NCI-H510A (cell line): ENCODE measurements around the gene BAZ1B.
"Not testable (repeated sequence)": the region's sequence is repeated elsewhere in the genome, so short reads cannot be mapped to it uniquely, and the experiment has no call there.

Experiments
- DNase-seq: peaks from one replicate; lab custom pipeline; 2025; lab: John Stamatoyannopoulos, UW

The BAZ1B gene

GRCh38 chr7:73426016-73426415, 96.1 kb downstream of the BAZ1B start:
- DNase-seq = no peak

- no peak for DNase-seq
Measured at GRCh38 chr7:73425356-73425983, 96.6 kb downstream of the BAZ1B start.

- DNase-seq = no peak
Measured at GRCh38 chr7:73424489-73424885, 97.6 kb downstream of the BAZ1B start.

GRCh38 chr7:73423519-73424488, 98.3 kb downstream of the BAZ1B start:
- DNase-seq = no peak

GRCh38 chr7:73420610-73421009, 101.5 kb downstream of the BAZ1B start:
- not testable (repeated sequence) for DNase-seq

- DNase-seq = not testable (repeated sequence)
Measured at GRCh38 chr7:73420016-73420415, 102.1 kb downstream of the BAZ1B start.

- no peak for DNase-seq
Measured at GRCh38 chr7:73418113-73418703, 103.9 kb downstream of the BAZ1B start.

- not testable (repeated sequence) for DNase-seq
Measured at GRCh38 chr7:73410541-73411131, 111.5 kb downstream of the BAZ1B start.

- not testable (repeated sequence) for DNase-seq
Measured at GRCh38 chr7:73404860-73405259, 117.2 kb downstream of the BAZ1B start.

- not testable (repeated sequence) for DNase-seq
Measured at GRCh38 chr7:73399185-73400050, 122.7 kb downstream of the BAZ1B start.

- no peak for DNase-seq
Measured at GRCh38 chr7:73397521-73398281, 124.4 kb downstream of the BAZ1B start.

GRCh38 chr7:73395538-73396503, 126.3 kb downstream of the BAZ1B start:
- DNase-seq = no peak

GRCh38 chr7:73394422-73394821, 127.7 kb downstream of the BAZ1B start:
- no peak for DNase-seq

- DNase-seq = no peak
Measured at GRCh38 chr7:73391396-73391795, 130.7 kb downstream of the BAZ1B start.
